HG03565 (cell line): Measurements from ENCODE around the gene INTS6L.
"Not testable (repeated sequence)": the region's sequence is repeated elsewhere in the genome, so short reads cannot be mapped to it uniquely, and the experiment has no call there.

Experiments
- ATAC-seq: cut with Tn5 transposase; IDR thresholded peaks from one replicate; pipeline ENCODE4 v1.9.1; 2021; ENCODE audit warnings: mild to moderate bottlenecking, moderate library complexity; ENCODE audit not compliant: unreplicated experiment

Gene INTS6L

GRCh38 chrX:135595543-135595942, 75.1 kb downstream of the INTS6L start:
- ATAC-seq = no peak

DNA sequence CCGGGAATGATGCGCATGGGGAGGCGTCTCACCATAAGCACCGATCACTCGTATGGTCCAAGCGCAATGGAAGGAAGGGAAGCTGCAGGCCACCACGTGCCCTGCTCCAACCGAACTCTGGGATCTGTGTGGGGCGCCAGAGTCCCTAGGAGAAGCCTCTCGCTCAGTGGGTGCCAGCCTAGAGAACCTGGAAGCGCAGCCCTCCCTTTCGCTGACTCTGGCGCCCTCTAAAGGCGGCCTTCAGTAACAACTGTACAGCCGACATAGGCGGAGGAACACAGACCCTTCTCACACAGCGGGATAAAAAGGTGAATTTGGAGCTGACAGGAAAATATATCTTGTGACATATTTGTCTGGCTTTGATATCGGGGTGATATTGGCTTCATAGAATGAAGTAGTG, 76.0 kb downstream of the INTS6L start:
- ATAC-seq = no peak

- ATAC-seq = no peak
Measured at GRCh38 chrX:135605906-135606305, 85.4 kb downstream of the INTS6L start.

DNA sequence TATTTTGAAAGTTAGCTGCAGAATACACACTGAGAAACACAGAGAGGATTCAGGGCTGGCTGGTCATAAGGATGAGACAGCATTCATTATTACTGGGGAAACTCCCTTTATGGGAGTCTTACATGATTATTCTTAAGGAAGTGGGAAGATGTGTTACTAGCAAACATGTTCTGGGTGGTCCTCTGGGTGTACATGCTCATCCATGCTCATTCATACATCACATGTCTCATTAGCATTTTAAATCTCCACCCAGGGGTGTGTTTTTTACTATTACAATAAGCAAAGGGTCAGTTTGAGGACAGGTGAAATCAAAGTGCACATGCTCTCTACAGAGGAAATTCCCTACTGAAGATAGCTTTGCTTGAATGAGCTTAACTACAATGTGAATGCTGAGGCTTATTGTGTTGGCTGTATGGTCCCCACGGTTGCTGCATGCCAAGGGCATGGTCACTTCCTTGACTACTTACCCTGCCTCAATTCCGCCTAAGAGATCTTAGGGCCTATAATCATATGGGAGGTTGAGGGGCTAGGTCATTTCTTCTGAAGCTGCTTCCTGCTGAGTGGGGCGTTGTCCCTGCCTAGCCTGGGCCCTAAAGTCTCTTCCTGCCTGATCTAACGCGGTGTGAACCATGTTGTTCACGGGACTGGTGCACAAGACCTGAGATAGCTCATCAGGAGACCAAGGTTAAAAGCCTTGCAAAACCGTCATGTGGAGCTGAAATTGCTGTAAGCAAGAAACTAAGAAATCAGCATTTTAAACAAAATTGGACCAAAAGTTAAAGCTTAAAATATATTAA, 104.1 kb downstream of the INTS6L start:
- not testable (repeated sequence) for ATAC-seq

GRCh38 chrX:135625995-135626394, 105.5 kb downstream of the INTS6L start:
- ATAC-seq = no peak

DNA sequence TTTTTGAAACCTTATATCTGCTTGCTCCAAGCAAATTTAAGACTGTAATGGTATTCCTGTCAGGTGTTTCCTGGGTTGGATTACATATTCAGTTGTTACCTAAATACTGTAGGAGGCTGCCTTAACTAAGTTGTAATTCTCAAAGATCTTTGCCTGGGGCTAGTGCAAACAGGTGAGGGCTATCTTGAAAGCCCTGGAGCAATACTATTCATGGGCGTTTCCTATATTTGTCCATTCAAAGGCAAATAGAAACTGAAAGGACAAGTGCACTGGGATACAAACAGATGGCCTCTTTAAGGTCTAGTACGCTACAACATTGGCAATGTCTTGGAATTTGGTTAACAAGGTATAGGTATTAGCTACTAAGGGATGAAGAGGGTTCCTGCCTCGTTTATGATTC, 108.9 kb downstream of the INTS6L start:
- no peak for ATAC-seq
